ENCODE measurements around the gene FNTB.

- TF ChIP-seq CTCF (IDR thresholded peaks at IDR 0.05; ENCODE audit: insufficient read depth, low read length) (no peak), POLR2AphosphoS5 (IDR thresholded peaks at IDR 0.05; ENCODE audit: low read depth) (no peak), REST (IDR thresholded peaks at IDR 0.05; ENCODE audit: insufficient replicate concordance, low read depth) (no peak), GABPA (IDR thresholded peaks at IDR 0.05; ENCODE audit: low read depth) (no peak)
These were observed 25.9 kb upstream of the FNTB start for GRCh38 chr14:64960762-64961276.

All from HL-60 (cell line).